Stimulated activated CD4-positive, alpha-beta T cell treated with anti-CD3 and anti-CD28 coated beads, Interleukin-2, amount 100 ng/mL, for 24 hours (primary cell): Measurements from ENCODE around the gene RAB11B.
"Not testable (repeated sequence)": the region's sequence is repeated elsewhere in the genome, so short reads cannot be mapped to it uniquely, and the experiment has no call there.

Source experiments
- DNase-seq, 2 donors: peaks; one replicate each; pipeline ENCODE4 v3.0.0-alpha.2; 2020

RAB11B gene

GRCh38 chr19:8371011-8371804, 19.0 kb upstream of the RAB11B start:
- DNase-seq = no peak

- no peak for DNase-seq
Observed at GRCh38 chr19:8373867-8374813, 16.0 kb upstream of the RAB11B start.

- DNase-seq = not testable (repeated sequence)
Observed at GRCh38 chr19:8375766-8376165, 14.4 kb upstream of the RAB11B start.

DNA sequence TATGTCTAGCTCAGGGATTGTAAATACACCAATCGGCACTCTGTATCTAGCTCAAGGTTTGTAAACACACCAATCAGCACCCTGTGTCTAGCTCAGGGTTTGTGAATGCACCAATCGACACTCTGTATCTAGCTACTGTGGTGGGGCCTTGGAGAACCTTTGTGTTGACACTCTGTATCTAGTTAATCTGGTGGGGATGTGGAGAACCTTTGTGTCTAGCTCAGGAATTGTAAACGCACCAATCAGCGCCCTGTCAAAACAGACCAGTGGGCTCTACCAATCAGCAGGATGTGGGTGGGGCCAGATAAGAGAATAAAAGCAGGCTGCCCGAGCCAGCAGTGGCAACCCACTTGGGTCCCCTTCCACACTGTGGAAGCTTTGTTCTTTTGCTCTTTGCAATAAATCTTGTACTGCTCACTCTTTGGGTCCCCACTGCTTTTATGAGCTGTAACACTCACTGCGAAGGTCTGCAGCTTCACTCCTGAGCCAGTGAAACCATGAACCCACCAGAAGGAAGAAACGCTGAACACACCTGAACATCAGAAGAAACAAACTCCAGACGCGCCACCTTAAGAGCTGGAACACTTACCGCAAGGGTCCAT, 13.7 kb upstream of the RAB11B start:
- not testable (repeated sequence) for DNase-seq

DNA sequence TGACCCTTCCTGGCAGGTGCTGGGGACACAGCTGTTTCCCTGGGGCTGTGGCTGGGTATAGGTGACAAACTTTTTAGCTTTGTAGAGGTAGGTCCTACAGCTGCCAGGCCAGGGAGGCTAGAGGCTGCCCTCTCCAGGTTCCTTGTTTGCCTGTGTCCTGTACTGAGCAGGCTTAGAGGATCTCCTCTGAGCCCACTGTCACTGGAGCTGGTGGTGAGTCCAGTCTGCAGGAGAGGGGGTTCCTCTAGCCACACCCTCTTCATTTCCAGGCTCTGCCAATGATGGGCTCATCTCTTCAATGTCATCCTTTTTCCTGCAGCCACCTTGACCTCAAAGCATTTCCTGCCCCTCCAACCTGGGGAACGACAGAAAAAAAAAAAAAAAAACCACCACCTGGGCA, 12.6 kb upstream of the RAB11B start:
- DNase-seq = no peak

GRCh38 chr19:8379156-8379891, 10.8 kb upstream of the RAB11B start:
- not testable (repeated sequence) for DNase-seq

GRCh38 chr19:8384569-8384968, 5.6 kb upstream of the RAB11B start:
- DNase-seq = not testable (repeated sequence)

DNA sequence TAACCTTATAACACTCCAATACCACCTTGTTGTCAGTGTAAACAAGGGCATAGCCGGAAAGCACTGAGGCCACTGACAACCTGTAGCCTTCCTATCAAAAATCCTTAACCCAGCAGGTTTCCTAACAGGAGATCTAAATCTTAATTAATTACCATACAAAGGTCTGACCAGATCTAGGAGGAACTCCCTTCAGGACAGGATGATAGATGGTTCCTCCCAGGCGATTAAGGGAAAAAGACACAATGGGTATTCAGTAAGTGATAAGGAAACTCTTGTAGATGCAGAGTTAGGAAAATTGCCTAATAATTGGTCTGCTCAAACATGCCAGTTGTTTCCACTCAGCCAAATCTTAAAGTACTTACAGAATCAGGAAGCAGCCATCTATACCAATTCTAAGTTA, 5.1 kb upstream of the RAB11B start:
- not testable (repeated sequence) for DNase-seq

GRCh38 chr19:8385566-8385965, 4.6 kb upstream of the RAB11B start:
- DNase-seq = not testable (repeated sequence)

DNA sequence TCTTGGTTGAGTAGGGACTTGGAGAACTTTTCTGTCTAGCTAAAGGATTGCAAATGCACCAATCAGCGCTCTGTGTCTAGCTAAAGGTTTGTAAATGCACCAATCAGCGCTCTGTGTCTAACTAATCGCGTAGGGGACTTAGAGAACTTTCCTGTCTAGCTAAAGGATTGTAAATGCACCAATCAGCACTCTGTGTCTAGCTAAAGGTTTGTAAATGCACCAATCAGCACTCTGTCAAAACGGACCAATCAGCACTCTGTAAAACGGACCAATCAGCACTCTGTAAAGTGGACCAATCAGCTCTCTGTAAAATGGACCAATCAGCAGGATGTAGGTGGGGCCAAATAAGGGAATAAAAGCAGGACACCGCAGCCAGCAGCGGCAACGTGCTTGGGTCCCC, 3.7 kb upstream of the RAB11B start:
- not testable (repeated sequence) for DNase-seq

GRCh38 chr19:8386990-8387389, 3.2 kb upstream of the RAB11B start:
- DNase-seq = no peak

- DNase-seq = no peak
Observed at GRCh38 chr19:8387688-8388611, 2.2 kb upstream of the RAB11B start.

DNA sequence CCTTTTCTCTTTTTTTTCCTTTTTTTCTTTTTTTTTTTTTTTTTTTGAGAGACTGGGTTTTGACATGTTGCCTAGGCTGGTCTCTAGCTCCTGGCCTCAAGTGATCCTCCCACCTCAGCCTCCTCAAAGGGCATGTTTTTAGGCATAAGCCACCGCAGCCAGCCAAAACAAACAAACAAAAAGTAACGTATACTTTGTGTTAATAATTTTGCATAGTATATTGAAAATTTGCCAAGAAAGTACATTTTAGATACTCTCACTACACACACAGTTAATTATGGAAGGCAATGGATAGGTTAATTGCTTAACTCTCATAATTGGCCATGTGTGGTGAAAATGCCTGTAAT, 1.6 kb upstream of the RAB11B start:
- DNase-seq = no peak

GRCh38 chr19:8390617-8390981, 439 bp downstream of the RAB11B start:
- DNase-seq = peak; percentile 91 to 95

GRCh38 chr19:8391198-8392016, 1.2 kb downstream of the RAB11B start:
- no peak for DNase-seq

DNA sequence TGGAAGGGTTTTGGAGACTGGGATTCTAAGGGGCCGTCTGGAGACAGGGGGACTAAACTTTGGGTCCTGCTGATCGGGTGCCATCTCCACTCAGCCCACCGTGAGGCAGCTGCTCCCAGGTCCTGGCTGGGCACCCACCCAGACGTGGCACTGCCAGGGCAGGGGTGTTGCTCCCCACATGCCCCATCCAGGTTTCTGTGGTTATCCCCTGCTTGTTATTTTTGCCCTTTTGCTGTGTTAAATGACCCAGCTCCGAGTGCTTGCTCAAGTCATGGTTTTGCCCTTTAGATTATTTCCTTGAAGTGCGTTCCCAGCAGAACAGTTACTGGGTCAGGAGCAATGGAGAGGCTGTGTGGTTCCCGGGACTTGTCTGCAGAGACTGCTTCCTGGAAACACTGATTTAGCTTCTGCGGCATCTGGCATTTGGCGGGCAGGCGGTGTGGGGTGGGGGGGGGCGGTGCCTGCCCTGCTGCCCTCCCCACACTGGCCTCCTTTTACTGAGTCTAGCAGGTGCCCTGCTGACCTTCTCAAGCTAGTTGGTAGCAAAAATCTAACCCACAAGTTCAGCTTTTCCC, 1.9 kb downstream of the RAB11B start:
- DNase-seq = no peak

DNA sequence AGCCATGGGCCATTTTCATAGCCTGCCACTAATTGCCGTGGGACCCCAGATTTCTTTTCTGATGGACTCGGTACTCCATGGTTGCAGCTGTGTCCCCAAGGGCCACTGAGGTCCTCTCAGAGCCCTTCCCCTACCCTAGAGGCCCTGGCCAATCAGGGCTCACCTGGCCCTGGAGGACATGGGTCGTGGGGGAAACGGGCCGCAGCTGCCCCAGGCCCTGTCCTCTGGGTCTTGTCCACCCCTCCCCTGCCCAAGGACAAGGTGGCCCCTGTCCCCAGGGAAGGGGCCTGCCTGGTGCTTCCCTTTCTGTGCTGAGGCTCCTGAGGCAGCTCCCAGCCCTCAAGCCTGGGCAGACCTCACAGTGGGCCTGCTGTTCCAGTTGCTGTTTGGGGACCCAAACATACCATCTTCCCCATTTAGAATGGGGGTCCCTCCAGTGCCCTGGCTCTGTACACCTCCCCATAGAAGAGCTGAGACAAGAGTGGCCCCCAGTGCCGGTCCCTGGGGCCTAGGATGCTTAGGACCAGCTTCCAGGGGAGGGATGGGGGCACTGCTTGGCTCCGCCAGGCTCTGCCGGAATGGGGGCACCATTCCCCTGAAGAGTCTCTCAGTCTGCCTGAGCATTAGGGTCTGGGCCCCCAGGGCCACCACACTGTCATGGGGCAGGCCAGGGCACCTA, 3.2 kb downstream of the RAB11B start:
- no peak for DNase-seq

- DNase-seq = no peak
Observed at GRCh38 chr19:8393871-8394250, 3.7 kb downstream of the RAB11B start.

DNA sequence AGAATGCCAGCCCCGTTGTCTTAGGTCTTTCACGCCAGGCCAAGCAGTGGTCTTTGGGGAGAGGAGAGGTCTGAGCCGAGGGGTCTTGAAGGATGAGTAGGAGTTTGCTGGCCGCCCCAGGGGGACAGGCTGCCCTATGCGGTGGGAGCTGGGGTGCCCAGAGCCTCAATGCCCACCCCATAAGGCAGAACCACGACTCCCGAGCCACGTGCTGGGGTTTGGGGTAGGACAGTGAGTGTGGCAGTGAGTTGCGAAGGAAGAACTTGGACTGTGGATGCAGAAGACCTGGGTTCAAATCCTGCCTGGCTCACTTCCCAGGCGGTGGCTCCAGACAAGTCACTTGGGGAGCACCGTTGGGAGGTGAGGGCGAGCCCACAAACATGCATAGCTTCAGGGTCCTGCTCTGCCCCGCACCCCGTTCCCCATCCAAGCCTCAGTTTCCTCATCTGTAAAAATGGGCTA, 5.5 kb downstream of the RAB11B start:
- DNase-seq = no peak

DNA sequence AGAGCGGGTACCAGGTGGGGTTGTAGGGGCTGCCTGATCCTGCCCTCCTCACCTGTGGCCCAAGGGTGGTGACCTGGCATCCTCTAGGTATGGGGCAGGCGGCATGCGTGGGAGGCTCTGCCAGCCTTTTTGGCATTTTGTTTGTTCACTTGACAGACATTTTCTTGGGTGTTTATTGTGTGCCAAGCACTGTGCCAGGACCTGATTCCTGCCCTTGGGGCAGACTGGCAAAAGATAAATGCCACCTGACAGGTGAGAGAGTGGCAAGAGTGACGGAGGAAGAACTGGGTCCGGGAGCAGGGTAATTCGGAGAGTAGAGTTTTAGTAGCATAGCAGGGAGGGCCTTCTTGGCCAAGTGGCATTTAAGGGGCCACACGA, 6.0 kb downstream of the RAB11B start:
- DNase-seq = no peak
